Stomach (tissue), 4 donors: Measurements from ENCODE around the gene ORMDL3.

Experiments
- EP300 ChIP-seq: sonication (generic); formaldehyde crosslinking; IDR thresholded peaks from one replicate; pipeline ENCODE4 v1.6.1; 2017; ENCODE audit warnings: antibody characterized with exemption
- POLR2A ChIP-seq, 4 donors: fragments of 450-650 bp; IDR thresholded peaks; one replicate each; pipeline ENCODE4 v1.6.1; 2016; ENCODE audit warnings: antibody characterized with exemption in 4 of 4, control low read depth in 2 of 4, mild to moderate bottlenecking in 1 of 4, moderate library complexity in 1 of 4
- POLR2AphosphoS5 ChIP-seq, 3 donors: sonication (generic); formaldehyde crosslinking; IDR thresholded peaks; one replicate each; pipeline ENCODE4 v1.6.1; 2016; ENCODE audit warnings: antibody characterized with exemption in 3 of 3

GRCh38 chr17:39922006-39922405 lies 5.4 kb downstream of the ORMDL3 start:
- TF ChIP-seq EP300: no peak
- TF ChIP-seq POLR2AphosphoS5 (IDR thresholded peaks at IDR 0.05): no peak
- TF ChIP-seq POLR2A (IDR thresholded peaks at IDR 0.05): no peak
